Measurements from ENCODE around the gene SLC9A3.

SLC9A3 gene

GRCh38 chr5:424301-425110, 99.7 kb downstream of the SLC9A3 start:
- no peak for DNase-seq

GRCh38 chr5:423626-424261, 100.5 kb downstream of the SLC9A3 start:
- no peak for DNase-seq

- no peak for DNase-seq
Measured at GRCh38 chr5:423233-423565, 101.0 kb downstream of the SLC9A3 start.

GRCh38 chr5:422323-423232, 101.7 kb downstream of the SLC9A3 start:
- DNase-seq, result no peak

- DNase-seq, result no peak
Measured at GRCh38 chr5:421901-422300, 102.3 kb downstream of the SLC9A3 start.

GRCh38 chr5:421287-421880, 102.9 kb downstream of the SLC9A3 start:
- DNase-seq, result no peak

- DNase-seq, result no peak
Measured at GRCh38 chr5:420632-421286, 103.5 kb downstream of the SLC9A3 start.
